Chondrocyte (in vitro differentiated cells): ENCODE results near the gene BAZ1B. TPM values are rescaled to one million over a fixed set of nuclear protein-coding genes. Genes with fewer than 3 reads are reported as not detected.
"Not testable (repeated sequence)": the region's sequence is repeated elsewhere in the genome, so short reads cannot be mapped to it uniquely, and the experiment has no call there.

Source experiments
- DNase-seq: peaks from one replicate; pipeline ENCODE4 v3.0.0; 2021; ENCODE audit warnings: mixed read lengths, low spot score
- H3K27ac Mint-ChIP-seq: one replicate; pipeline ENCODE4 v1.8.0; 2021; ENCODE audit warnings: mild to moderate bottlenecking, moderate library complexity, mixed read lengths; ENCODE audit not compliant: unreplicated experiment
- H3K27me3 Mint-ChIP-seq: 2 replicates; pipeline ENCODE4 v1.8.0; 2021; ENCODE audit warnings: low read depth, mixed read lengths
- H3K36me3 Mint-ChIP-seq: 2 replicates; pipeline ENCODE4 v1.8.0; 2021; ENCODE audit warnings: low read depth, mixed read lengths
- H3K4me1 Mint-ChIP-seq: 2 replicates; pipeline ENCODE4 v1.8.0; 2021; ENCODE audit warnings: low read depth, mild to moderate bottlenecking, mixed read lengths
- H3K4me3 Mint-ChIP-seq: one replicate; pipeline ENCODE4 v1.8.0; 2021; ENCODE audit warnings: mild to moderate bottlenecking, moderate library complexity, mixed read lengths; ENCODE audit not compliant: unreplicated experiment
- H3K9me3 Mint-ChIP-seq: 2 replicates; pipeline ENCODE4 v1.8.0; 2021; ENCODE audit warnings: low read depth, mixed read lengths
- CTCF ChIP-seq: fragments of 200-600 bp; sonication (generic); IDR thresholded peaks from 2 replicates; pipeline ENCODE4 v1.5.0; 2021; ENCODE audit warnings: antibody characterized with exemption, mild to moderate bottlenecking, moderate library complexity
- total RNA-seq: library from RNA; stranded (reverse); gene quantifications from 3 replicates; pipeline ENCODE4 v1.2.1, GENCODE V29; 2021

The BAZ1B gene
- total RNA-seq, 1 donor from 2014 or later, result 65.5 TPM

GRCh38 chr7:73544678-73545077, 22.6 kb upstream of the BAZ1B start:
- H3K4me3 Mint-ChIP-seq, result no peak overlapping the region
- H3K27ac Mint-ChIP-seq, result no peak overlapping the region
- no peaks in the 10 kb centered on the region for H3K4me1 Mint-ChIP-seq
- no peaks in the 10 kb centered on the region for H3K9me3 Mint-ChIP-seq
- H3K36me3 Mint-ChIP-seq, result peaks cover 27% of the 10 kb centered on the region
- no peak for DNase-seq
- H3K27me3 Mint-ChIP-seq, result no peaks in the 10 kb centered on the region
- no peak for TF ChIP-seq CTCF

- TF ChIP-seq CTCF, result no peak
- H3K27ac Mint-ChIP-seq, result no peak overlapping the region
- no peak for DNase-seq
- peaks cover 3% of the 10 kb centered on the region for H3K4me1 Mint-ChIP-seq
- no peaks in the 10 kb centered on the region for H3K9me3 Mint-ChIP-seq
- H3K36me3 Mint-ChIP-seq, result peaks cover 34% of the 10 kb centered on the region
- H3K27me3 Mint-ChIP-seq, result no peaks in the 10 kb centered on the region
- H3K4me3 Mint-ChIP-seq, result no peak overlapping the region
Measured at GRCh38 chr7:73541722-73542121, 19.6 kb upstream of the BAZ1B start.

- Mint-ChIP-seq H3K36me3 (peaks cover 38% of the 10 kb centered on the region), H3K27me3 (no peaks in the 10 kb centered on the region), H3K4me3 (no peak overlapping the region), H3K9me3 (no peaks in the 10 kb centered on the region), H3K4me1 (peaks cover 12% of the 10 kb centered on the region), H3K27ac (no peak overlapping the region)
- no peak for DNase-seq
- no peak for TF ChIP-seq CTCF
Measured at GRCh38 chr7:73539709-73540108, 17.6 kb upstream of the BAZ1B start.

GRCh38 chr7:73538510-73538909, 16.4 kb upstream of the BAZ1B start:
- Mint-ChIP-seq H3K4me1 (peaks cover 12% of the 10 kb centered on the region), H3K36me3 (peaks cover 37% of the 10 kb centered on the region)
- not testable (repeated sequence) for H3K4me3 Mint-ChIP-seq, H3K27me3 Mint-ChIP-seq, H3K27ac Mint-ChIP-seq, H3K9me3 Mint-ChIP-seq, DNase-seq

- no peak for TF ChIP-seq CTCF
- peak; percentile 79 for DNase-seq
- H3K36me3 Mint-ChIP-seq, result peaks cover 32% of the 10 kb centered on the region
- H3K4me1 Mint-ChIP-seq, result peaks cover 12% of the 10 kb centered on the region
- no peak overlapping the region for H3K4me3 Mint-ChIP-seq
- no peak overlapping the region for H3K27ac Mint-ChIP-seq
- H3K9me3 Mint-ChIP-seq, result no peaks in the 10 kb centered on the region
- no peaks in the 10 kb centered on the region for H3K27me3 Mint-ChIP-seq
Measured at GRCh38 chr7:73537051-73537450, 15.0 kb upstream of the BAZ1B start.

- Mint-ChIP-seq H3K36me3 (peaks cover 29% of the 10 kb centered on the region), H3K4me1 (peaks cover 12% of the 10 kb centered on the region), H3K27ac (peak overlapping the region; percentile 45), H3K27me3 (no peaks in the 10 kb centered on the region), H3K4me3 (no peak overlapping the region), H3K9me3 (no peaks in the 10 kb centered on the region)
- peak; percentile 51 for DNase-seq
- no peak for TF ChIP-seq CTCF
Measured at GRCh38 chr7:73536479-73536878, 14.4 kb upstream of the BAZ1B start.

GRCh38 chr7:73535918-73536317, 13.8 kb upstream of the BAZ1B start:
- DNase-seq, result peak; percentile 30
- not testable (repeated sequence) for H3K9me3 Mint-ChIP-seq, H3K4me3 Mint-ChIP-seq, H3K27ac Mint-ChIP-seq, H3K27me3 Mint-ChIP-seq
- Mint-ChIP-seq H3K4me1 (peaks cover 12% of the 10 kb centered on the region), H3K36me3 (peaks cover 26% of the 10 kb centered on the region)
